ENCODE results near the gene USP30.

GRCh38 chr12:109124878-109125648, 72.7 kb downstream of the USP30 start:
- no peak for TF ChIP-seq POLR2A (IDR thresholded peaks at IDR 0.05)
- TF ChIP-seq CTCF (IDR thresholded peaks at IDR 0.05), result no peak
- TF ChIP-seq POLR2AphosphoS5 (IDR thresholded peaks at IDR 0.05), result no peak
- TF ChIP-seq EP300 (IDR thresholded peaks at IDR 0.05), result no peak
